A549 treated with Mapracorat at 1 μM for 4 hours (cell line): ENCODE results near the gene AKR1D1. TPM values are rescaled to one million over a fixed set of nuclear protein-coding genes. Genes with fewer than 3 reads are reported as not detected.

Experiments used
- total RNA-seq: library from RNA; stranded (reverse); fragments of 200-300 nt; extraction: Qiagen RNA extraction; gene quantifications from 5 replicates; pipeline ENCODE4 v1.2.3, GENCODE V29; 2022

AKR1D1 gene, protein sequence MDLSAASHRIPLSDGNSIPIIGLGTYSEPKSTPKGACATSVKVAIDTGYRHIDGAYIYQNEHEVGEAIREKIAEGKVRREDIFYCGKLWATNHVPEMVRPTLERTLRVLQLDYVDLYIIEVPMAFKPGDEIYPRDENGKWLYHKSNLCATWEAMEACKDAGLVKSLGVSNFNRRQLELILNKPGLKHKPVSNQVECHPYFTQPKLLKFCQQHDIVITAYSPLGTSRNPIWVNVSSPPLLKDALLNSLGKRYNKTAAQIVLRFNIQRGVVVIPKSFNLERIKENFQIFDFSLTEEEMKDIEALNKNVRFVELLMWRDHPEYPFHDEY
- total RNA-seq = not detected in 5 replicates

DNA sequence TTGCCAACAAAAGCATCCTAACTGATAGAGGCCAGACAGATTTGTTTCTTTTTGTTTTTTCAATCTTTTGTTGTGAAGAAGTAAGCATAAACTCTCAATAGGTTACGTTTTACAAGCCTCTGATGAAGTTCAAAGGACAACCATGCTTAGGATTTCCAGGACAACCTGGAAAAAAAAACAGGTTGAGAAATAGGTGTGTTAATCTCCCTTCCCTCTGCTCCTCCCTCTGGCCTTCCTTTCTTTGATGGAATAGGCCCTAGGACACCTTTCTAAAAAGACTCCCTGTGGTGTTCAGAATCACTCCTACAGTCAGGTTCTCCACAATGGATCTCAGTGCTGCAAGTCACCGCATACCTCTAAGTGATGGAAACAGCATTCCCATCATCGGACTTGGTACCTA lies at the start of gene AKR1D1:
AKR1D1 (plus strand) TSS at position 264 of the 400 bp plus-strand sequence; CDS start at position 324, 60 bp downstream.

Other genes with a start within 250 kb of the AKR1D1 start
- gene DGKI, start 229.5 kb upstream of the AKR1D1 start, total RNA-seq = 0.22 to 0.63 TPM (median 0.39 TPM) in 5 replicates
- 24.7 to 30.1 TPM (median 28.4 TPM) in 5 replicates for gene CREB3L2, start 74.4 kb upstream of the AKR1D1 start, total RNA-seq